Mesenteric fat pad (tissue), 1 donor: ENCODE data around the gene PSMD6. TPM values are rescaled to one million over a fixed set of nuclear protein-coding genes. Genes with fewer than 3 reads are reported as not detected.

ENCODE experiments used
- total RNA-seq: library from RNA; stranded (reverse); fragmentation: NEBNext Ultra II Directional; extraction: Animal tissue kit (Norgen Biotek cat#: 25700); gene quantifications from one replicate; pipeline ENCODE4 v1.2.1, GENCODE V29; 2021
- donor health status: DM: yes; HTN: yes; CAD: no.

PSMD6 gene
- total RNA-seq, 1 donor from 2014 or later, result 64.1 TPM

Other genes with a start within 250 kb of the PSMD6 start
- not detected for gene C3orf49, start 204.2 kb downstream of the PSMD6 start, total RNA-seq
- gene THOC7, start 159.7 kb downstream of the PSMD6 start, total RNA-seq, result 63.2 TPM
- 42.3 TPM for gene ATXN7, start 159.6 kb downstream of the PSMD6 start, total RNA-seq
- gene SCAANT1, start 111.1 kb downstream of the PSMD6 start, total RNA-seq, result not detected
- 65.7 TPM for gene PRICKLE2, start 202.0 kb upstream of the PSMD6 start, total RNA-seq